Glomerular endothelial cell (primary cell): ENCODE data around the gene ADGRV1. TPM values are rescaled to one million over a fixed set of nuclear protein-coding genes. Genes with fewer than 3 reads are reported as not detected.
"Not testable (repeated sequence)": the region's sequence is repeated elsewhere in the genome, so short reads cannot be mapped to it uniquely, and the experiment has no call there.

ENCODE experiments used
- DNase-seq: peaks from one replicate; pipeline ENCODE4 v3.0.0-alpha.2; 2011; ENCODE audit warnings: low read depth, low spot score; ENCODE audit errors: extremely low read depth
- total RNA-seq: library from RNA; depleted of rRNA; stranded (reverse); fragments of >200 nt; gene quantifications from 2 replicates; pipeline ENCODE4 v1.2.3, GENCODE V29; 2015

ADGRV1 gene
- total RNA-seq, 1 donor from 2014 or later = 0.12 TPM

DNA sequence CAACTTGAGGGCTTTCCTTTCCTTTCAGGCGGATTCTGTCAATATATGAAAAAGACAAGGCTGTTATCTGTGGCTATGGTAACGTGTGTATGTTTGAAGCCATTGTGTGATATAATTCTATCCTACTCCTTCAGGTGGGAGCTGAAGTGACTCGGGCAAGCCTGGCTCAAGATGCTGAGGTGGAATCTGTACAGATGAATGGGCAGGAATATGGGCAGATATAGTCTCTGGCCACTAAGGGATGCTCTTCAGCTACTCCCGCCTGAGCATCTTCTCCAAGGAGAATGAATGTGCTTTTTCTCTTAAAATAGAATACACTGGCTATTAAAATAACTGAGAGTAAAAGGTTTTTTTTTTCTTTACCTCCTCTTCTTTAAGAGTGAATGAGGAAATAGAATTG, 244.8 kb downstream of the ADGRV1 start:
- no peak for DNase-seq

GRCh38 chr5:90803876-90804275, 245.3 kb downstream of the ADGRV1 start:
- no peak for DNase-seq

- no peak for DNase-seq
Observed at GRCh38 chr5:90807496-90807895, 248.9 kb downstream of the ADGRV1 start.

GRCh38 chr5:90809311-90810056, 250.9 kb downstream of the ADGRV1 start:
- DNase-seq = no peak

DNA sequence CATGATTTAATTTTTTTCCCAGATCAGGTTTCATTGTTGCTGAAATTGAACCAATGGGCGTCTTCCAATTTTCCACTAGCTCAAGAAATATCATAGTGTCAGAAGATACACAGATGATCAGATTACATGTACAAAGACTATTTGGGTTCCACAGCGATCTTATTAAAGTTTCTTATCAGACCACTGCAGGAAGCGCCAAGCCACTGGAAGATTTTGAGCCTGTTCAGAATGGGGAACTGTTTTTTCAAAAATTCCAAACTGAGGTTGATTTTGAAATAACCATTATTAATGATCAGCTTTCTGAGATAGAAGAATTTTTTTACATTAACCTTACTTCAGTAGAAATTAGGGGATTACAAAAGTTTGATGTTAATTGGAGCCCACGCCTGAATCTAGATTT, 251.6 kb downstream of the ADGRV1 start:
- DNase-seq = no peak

DNA sequence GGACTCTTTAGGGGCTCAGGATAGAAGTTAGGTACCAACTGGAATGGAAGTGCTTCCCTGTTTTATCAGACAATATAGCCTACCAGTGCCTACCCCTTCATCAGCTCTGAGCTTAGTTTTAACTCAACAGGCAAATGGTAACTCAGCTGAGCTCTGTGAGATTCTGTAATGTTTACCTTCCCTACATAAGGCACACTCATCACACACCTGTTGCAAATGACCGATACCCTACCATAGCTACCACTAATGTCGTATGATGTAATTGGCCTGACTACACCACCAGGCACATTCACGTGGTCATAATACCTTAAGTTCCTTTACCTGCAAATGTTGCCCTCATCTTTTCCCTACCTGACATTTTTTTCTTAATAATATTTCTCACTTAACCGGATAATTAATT, 254.8 kb downstream of the ADGRV1 start:
- DNase-seq = no peak

DNA sequence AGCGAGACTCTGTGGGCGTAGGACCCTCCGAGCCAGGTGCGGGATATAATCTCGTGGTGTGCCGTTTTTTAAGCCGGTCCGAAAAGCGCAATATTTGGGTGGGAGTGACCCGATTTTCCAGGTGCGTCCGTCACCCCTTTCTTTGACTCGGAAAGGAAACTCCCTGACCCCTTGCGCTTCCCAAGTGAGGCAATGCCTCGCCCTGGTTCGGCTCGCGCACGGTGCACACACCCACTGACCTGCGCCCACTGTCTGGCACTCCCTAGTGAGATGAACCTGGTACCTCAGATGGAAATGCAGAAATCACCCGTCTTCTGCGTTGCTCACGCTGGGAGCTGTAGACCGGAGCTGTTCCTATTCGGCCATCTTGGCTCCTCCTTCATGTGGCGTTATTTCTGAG, 263.5 kb downstream of the ADGRV1 start:
- not testable (repeated sequence) for DNase-seq

DNA sequence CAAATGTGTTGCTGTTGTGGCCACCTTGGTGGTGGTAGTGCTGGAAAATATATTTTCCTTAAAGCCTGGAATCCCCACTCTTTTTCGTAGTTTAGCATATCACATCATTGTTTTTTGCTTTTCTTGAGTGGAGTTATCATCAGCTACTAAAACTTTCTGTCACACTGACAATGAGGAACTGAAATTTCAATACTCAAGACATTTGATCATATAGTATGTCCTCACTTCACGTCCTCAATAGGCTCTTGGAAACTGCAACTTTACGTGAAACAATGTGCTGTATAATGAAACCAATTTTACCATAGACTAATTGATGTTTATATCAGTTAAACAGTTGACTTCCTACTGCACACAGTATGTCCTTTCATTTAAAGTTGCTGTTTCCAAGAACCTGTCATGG, 265.8 kb downstream of the ADGRV1 start:
- DNase-seq = no peak

GRCh38 chr5:90830058-90830457, 271.5 kb downstream of the ADGRV1 start:
- DNase-seq = no peak

- no peak for DNase-seq
Observed at GRCh38 chr5:90833753-90834152, 275.2 kb downstream of the ADGRV1 start.

DNA sequence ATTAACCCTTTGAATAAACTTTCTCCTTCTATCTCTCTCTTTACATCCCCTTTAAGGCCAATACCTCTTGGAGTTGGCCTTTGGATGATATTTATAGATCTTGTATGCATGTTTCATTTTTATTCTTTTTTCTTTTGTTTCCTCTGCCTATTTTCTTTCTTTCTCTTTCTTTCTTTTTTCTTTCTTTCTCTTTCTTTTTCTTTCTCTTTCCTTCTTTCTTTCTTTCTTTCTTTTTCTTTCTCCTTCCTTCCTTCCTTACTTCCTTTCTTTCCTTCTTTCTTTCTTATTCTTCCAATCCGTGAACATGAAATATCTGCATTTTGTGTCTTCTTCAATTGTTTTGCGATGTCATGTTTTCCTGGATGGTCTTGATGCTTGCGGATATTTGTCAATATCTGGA, 276.1 kb downstream of the ADGRV1 start:
- DNase-seq = no peak

- DNase-seq = no peak
Observed at GRCh38 chr5:90843443-90843842, 284.8 kb downstream of the ADGRV1 start.

DNA sequence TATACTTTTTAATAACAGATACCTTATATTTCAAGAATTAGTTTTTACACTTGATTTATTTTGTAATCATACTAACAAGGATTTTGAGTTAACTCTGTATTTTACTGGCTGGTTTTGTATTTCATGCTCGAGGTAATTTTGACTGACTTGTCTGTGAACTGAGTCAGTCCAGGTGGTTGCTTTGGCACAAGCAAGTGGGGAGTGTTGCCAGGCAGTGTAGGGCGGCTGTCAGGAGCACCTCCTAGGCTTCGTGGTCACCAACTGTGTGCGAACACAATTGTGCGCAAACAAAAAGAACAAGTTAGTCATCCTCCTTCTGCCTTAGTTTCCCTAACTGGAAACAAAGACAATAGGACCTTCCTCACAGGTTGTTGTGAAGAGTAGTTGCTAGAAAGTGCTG, 286.3 kb downstream of the ADGRV1 start:
- DNase-seq = no peak

DNA sequence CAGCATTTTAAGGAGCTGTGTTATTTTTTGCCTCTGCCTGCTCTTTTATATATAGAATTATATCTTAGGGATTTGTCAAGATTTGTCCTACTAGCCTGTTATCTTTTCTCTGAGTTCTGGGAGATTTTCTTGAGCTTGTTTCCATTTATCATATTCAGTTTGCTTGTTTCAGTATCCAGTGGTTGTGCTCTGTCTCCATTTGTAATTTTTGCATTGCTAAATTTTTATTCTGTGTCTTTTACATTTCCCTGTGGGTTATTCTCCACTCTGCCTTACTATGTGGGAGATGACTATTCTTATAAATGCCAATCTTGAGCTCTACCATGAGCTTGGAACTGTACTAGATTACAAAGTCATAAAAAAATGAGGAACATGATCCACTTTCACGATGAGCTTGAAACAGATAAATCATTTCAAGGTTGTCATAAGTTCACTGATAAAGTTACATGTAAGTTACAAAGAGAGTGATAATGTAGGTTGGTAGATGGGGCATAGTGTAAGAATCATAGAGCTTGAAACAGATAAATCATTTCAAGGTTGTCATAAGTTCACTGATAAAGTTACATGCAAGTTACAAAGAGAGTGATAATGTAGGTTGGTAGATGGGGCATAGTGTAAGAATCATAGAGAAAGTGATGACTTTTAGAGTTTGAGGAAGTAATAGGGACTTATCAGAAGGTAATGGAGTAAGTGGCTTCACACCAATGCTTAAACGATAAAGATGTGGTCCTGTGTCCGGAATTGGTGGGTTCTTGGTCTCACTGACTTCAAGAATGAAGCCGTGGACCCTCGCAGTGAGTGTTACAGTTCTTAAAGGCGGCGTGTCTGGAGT, 287.3 kb downstream of the ADGRV1 start:
- no peak for DNase-seq

- DNase-seq = not testable (repeated sequence)
Observed at GRCh38 chr5:90847606-90848005, 289.0 kb downstream of the ADGRV1 start.

GRCh38 chr5:90849939-90850338, 291.3 kb downstream of the ADGRV1 start:
- DNase-seq = no peak

- no peak for DNase-seq
Observed at GRCh38 chr5:90852531-90852930, 293.9 kb downstream of the ADGRV1 start.

- DNase-seq = no peak
Observed at GRCh38 chr5:90853750-90854149, 295.2 kb downstream of the ADGRV1 start.

DNA sequence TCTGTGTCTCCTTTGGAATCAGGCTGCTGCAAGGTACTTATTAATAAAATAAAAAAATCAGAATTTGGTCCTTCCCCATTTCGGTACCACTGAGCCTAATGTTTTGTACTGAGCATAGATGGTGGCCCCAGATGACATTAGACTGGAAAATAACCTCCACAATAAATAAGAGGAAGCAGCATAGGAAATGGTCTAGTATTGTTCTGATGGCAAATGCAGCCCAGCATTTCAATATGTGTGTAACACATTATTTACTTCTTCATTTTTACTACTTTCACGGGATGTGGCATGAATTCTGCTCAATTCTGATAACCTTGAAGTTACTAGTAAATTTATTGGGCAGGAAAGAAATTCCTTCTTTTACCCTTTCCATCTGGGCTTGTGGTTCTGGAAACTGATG, 295.6 kb downstream of the ADGRV1 start:
- DNase-seq = no peak

DNA sequence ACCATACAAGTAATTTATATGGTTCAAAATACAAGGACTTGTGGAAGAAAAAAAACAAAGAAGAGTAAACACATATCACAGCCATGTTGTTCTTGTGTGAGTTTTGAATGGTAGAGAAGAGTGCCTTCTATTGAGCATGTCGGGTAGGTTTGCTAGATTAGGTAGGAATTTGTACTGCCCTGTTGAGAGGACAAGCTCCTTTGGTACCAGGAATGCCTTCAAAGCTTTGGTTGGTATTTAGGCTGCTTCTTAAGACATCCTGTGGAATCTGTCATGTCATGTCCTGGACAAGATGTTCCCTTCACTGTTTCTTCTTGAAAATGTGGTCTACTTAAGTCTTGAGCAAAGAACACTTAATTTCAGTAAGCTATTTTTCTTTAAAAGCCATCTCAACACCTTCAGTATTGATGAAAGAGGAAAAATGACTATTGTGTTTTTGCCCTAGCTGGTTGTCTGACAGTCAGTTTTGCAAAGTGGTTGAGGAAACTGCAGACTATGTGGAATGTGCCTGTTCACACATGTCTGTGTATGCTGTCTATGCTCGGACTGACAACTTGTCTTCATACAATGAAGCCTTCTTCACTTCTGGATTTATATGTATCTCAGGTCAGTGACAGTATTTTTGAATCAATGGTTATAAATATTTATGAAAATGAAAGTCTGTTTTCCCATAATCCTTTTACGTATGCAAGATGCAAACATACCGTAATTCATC, 296.9 kb downstream of the ADGRV1 start:
- no peak for DNase-seq

GRCh38 chr5:90861843-90862586, 303.4 kb downstream of the ADGRV1 start:
- DNase-seq = no peak
